T-helper 1 cell treated with Interleukin-12 subunit alpha and Interleukin-12 subunit beta and Interleukin-4 antibody, amounts not matched to agents 30 ng/mL and 1 ng/mL, for 36 hours (primary cell): ENCODE measurements around the gene ARHGAP4. TPM values are rescaled to one million over a fixed set of nuclear protein-coding genes. Genes with fewer than 3 reads are reported as not detected.

Experiments
- intact Hi-C: fragments of 100-400 bp; cut with micrococcal nuclease; formaldehyde crosslinking; loops from one replicate; pipeline ENCODE4 v1.15.1; 2024
- total RNA-seq: library from RNA; stranded (reverse); gene quantifications from 2 replicates; pipeline ENCODE4 v1.2.3, GENCODE V29; 2022

Gene ARHGAP4
- total RNA-seq, 1 donor from 2014 or later: 285 TPM

- intact Hi-C loops: loop anchor here (1.0 to 10.0 kb wide), 8 partner anchors 42 to 972 kb away; partner anchors contain the start of genes ABCD1, BCAP31, FLNA and HCFC1
Observed at GRCh38 chrX:153928846-153929245, 2.8 kb upstream of the ARHGAP4 start.

GRCh38 chrX:153927922-153928760 is 2.1 kb upstream of the ARHGAP4 start:
- intact Hi-C loops: loop anchor here (1.0 to 10.0 kb wide), 10 partner anchors 41 to 971 kb away; partner anchors contain the start of genes ABCD1, BCAP31, CCNQ and FLNA

- intact Hi-C loops: loop anchor here (2.0 to 10.0 kb wide), 7 partner anchors 40 to 970 kb away; partner anchors contain the start of genes CCNQ, FLNA, L1CAM and MECP2
Observed at GRCh38 chrX:153927672-153927921, 1.5 kb upstream of the ARHGAP4 start.

GRCh38 chrX:153926858-153927671 is 1.0 kb upstream of the ARHGAP4 start:
- intact Hi-C loops: loop anchor here (1.0 to 10.0 kb wide), 8 partner anchors 8 to 970 kb away; partner anchors contain the start of genes CCNQ, FLNA, L1CAM and MECP2

- intact Hi-C loops: loop anchor here (1.0 to 10.0 kb wide), 8 partner anchors 9 to 969 kb away; partner anchors contain the start of genes CCNQ, FLNA, L1CAM and MECP2
Observed at GRCh38 chrX:153926552-153926857, 441 bp upstream of the ARHGAP4 start.

- intact Hi-C loops: loop anchor here (2.0 to 10.0 kb wide), 6 partner anchors 25 to 968 kb away; partner anchors contain the start of genes FLNA, L1CAM and RPL10
Observed at GRCh38 chrX:153925387-153925738, 701 bp downstream of the ARHGAP4 start.

GRCh38 chrX:153924149-153924861 is 1.8 kb downstream of the ARHGAP4 start:
- intact Hi-C loops: loop anchor here (1.0 to 10.0 kb wide), 4 partner anchors 23 to 790 kb away; partner anchors contain the start of genes IDH3G and SSR4

GRCh38 chrX:153922932-153923857 is 2.9 kb downstream of the ARHGAP4 start:
- intact Hi-C loops: loop anchor here (10.0 kb wide), 1 partner anchor 792 kb away; no protein-coding TSS in a partner anchor

- intact Hi-C loops: loop anchor here (10.0 kb wide), 1 partner anchor 793 kb away; no protein-coding TSS in a partner anchor
Observed at GRCh38 chrX:153921511-153922446, 4.3 kb downstream of the ARHGAP4 start.

- intact Hi-C loops: loop anchor here (10.0 kb wide), 1 partner anchor 794 kb away; no protein-coding TSS in a partner anchor
Observed at GRCh38 chrX:153921070-153921469, 5.0 kb downstream of the ARHGAP4 start.

GRCh38 chrX:153920546-153920945 is 5.5 kb downstream of the ARHGAP4 start:
- intact Hi-C loops: loop anchor here (10.0 kb wide), 1 partner anchor 794 kb away; no protein-coding TSS in a partner anchor

GRCh38 chrX:153919281-153919680 is 6.8 kb downstream of the ARHGAP4 start:
- intact Hi-C loops: no loop called here

- intact Hi-C loops: no loop called here
Observed at GRCh38 chrX:153917869-153918268, 8.2 kb downstream of the ARHGAP4 start.

GRCh38 chrX:153913701-153914100 is 12.4 kb downstream of the ARHGAP4 start:
- intact Hi-C loops: no loop called here

GRCh38 chrX:153913211-153913610 is 12.9 kb downstream of the ARHGAP4 start:
- intact Hi-C loops: no loop called here

- intact Hi-C loops: no loop called here
Observed at GRCh38 chrX:153911798-153912197, 14.3 kb downstream of the ARHGAP4 start.

GRCh38 chrX:153910446-153910845 is 15.6 kb downstream of the ARHGAP4 start:
- intact Hi-C loops: no loop called here

- intact Hi-C loops: no loop called here
Observed at GRCh38 chrX:153909980-153910360, 16.1 kb downstream of the ARHGAP4 start.
